C4-2B (cell line): ENCODE measurements around the gene NOS3.

Source experiments
- ZFX ChIP-seq: fragments of 450-650 bp; IDR thresholded peaks from 2 replicates; pipeline ENCODE4 v1.6.1; 2017
- TF ChIP-seq, protein P1 (sequence below): fragments of 450-650 bp; conservative IDR thresholded peaks from 2 replicates; pipeline ENCODE4 v1.5.1; 2017; ENCODE audit warnings: mild to moderate bottlenecking

DNA sequence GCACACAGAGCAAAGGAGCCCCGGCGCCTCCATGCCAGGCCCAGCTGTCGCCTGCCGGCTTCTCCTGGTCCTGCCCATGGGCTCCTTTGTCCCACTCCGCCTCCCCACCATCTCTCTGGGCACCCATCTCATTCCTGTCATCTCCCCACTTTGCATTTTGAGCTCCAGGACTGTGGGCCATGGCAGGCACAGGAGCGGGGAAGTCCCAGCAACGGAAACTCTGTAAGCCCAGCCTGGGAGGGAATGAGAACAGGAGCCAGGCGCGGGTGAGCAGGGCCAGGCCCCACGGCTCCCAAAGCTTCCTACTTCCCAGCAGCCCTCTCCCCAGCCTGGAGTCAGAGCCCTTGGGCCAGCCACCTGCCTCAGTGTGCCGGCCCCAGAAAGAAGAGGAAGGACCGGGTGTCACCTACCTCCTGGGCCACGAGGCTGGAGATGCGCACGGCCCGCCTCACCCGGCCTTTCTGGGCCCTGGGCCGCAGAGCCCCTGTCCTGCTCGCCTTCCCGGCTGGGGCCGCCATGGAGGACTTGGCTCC, 35.8 kb upstream of the NOS3 start:
- TF ChIP-seq, protein P1, sequence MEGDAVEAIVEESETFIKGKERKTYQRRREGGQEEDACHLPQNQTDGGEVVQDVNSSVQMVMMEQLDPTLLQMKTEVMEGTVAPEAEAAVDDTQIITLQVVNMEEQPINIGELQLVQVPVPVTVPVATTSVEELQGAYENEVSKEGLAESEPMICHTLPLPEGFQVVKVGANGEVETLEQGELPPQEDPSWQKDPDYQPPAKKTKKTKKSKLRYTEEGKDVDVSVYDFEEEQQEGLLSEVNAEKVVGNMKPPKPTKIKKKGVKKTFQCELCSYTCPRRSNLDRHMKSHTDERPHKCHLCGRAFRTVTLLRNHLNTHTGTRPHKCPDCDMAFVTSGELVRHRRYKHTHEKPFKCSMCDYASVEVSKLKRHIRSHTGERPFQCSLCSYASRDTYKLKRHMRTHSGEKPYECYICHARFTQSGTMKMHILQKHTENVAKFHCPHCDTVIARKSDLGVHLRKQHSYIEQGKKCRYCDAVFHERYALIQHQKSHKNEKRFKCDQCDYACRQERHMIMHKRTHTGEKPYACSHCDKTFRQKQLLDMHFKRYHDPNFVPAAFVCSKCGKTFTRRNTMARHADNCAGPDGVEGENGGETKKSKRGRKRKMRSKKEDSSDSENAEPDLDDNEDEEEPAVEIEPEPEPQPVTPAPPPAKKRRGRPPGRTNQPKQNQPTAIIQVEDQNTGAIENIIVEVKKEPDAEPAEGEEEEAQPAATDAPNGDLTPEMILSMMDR, result no peak
- no peak for TF ChIP-seq ZFX
